Endothelial cell of umbilical vein (primary cell): Measurements from ENCODE around the gene PADI6. TPM values are rescaled to one million over a fixed set of nuclear protein-coding genes. Genes with fewer than 3 reads are reported as not detected.

ENCODE experiments used
- BruUV-seq: library from RNA; stranded (reverse); fragments of 400-500 nt; replicated peaks from 2 replicates; lab custom pipeline; 2021; lab: Mats Ljungman, UMichigan
- CTCF ChIA-PET: fragments of 300-600, 350-600 bp; sonication (Branson Sonifier 250); formaldehyde crosslinking; loops from one replicate; lab custom pipeline; 2021; ENCODE audit warnings: antibody characterized with exemption, inconsistent platforms; lab: Charles Lee
- POLR2A ChIA-PET: fragments of 300-600, 350-600 bp; sonication (Branson Sonifier 250); formaldehyde crosslinking; loops from one replicate; lab custom pipeline; 2021; ENCODE audit warnings: antibody characterized with exemption, inconsistent platforms; lab: Charles Lee
- DNase-seq: peaks from one replicate; pipeline ENCODE4 v3.0.0-alpha.2; 2011; ENCODE audit warnings: low read depth, low spot score
- FAIRE-seq: peaks from 2 replicates; lab custom pipeline; 2011; peaks lifted over from hg19 to GRCh38; lab: Jason Lieb, UNC
- H2AFZ ChIP-seq: 2 replicates; pipeline ENCODE4 v1.6.0; 2012; ENCODE audit warnings: low read depth, low read length, control low read depth, inconsistent platforms
- H3K27ac ChIP-seq: 2 replicates; pipeline ENCODE4 v1.5.1; 2011; ENCODE audit warnings: low read depth, mild to moderate bottlenecking, control low read depth, low read length, moderate library complexity; ENCODE audit not compliant: insufficient read depth
- H3K27me3 ChIP-seq, 2 experiments: 2 replicates each; pipeline versions ENCODE4 v1.6.0 to v1.6.1; 2011; ENCODE audit warnings: low read length in 2 of 2, mixed read lengths in 1 of 2; ENCODE audit not compliant: control insufficient read depth in 2 of 2, insufficient read depth in 2 of 2
- H3K36me3 ChIP-seq, 2 experiments: 2 replicates in 1 of 2; 3 replicates in 1 of 2; pipeline ENCODE4 v1.5.1; 2011; ENCODE audit warnings: low read length in 2 of 2, mild to moderate bottlenecking in 1 of 2, moderate library complexity in 1 of 2; ENCODE audit not compliant: control insufficient read depth in 2 of 2, insufficient read depth in 2 of 2; ENCODE audit errors: extremely low read depth in 1 of 2
- H3K4me1 ChIP-seq: 3 replicates; pipeline ENCODE4 v1.5.1; 2011; ENCODE audit warnings: mild to moderate bottlenecking, low read length; ENCODE audit not compliant: control insufficient read depth, insufficient read depth; ENCODE audit errors: extremely low read depth
- H3K4me2 ChIP-seq: 2 replicates; pipeline ENCODE4 v1.6.1; 2011; ENCODE audit warnings: low read length, control low read depth, mixed read lengths; ENCODE audit not compliant: insufficient read depth
- H3K4me3 ChIP-seq, 3 experiments: fragments of 200-600 bp in 1 of 3; sonication (generic), shearing (Covaris generic) in 1 of 3; replicated peaks in 1 of 3; 2 replicates each; pipeline ENCODE4 v1.5.1; 2011 to 2016; ENCODE audit warnings: control low read depth in 3 of 3, low read length in 3 of 3, mild to moderate bottlenecking in 2 of 3, inconsistent platforms in 1 of 3, low read depth in 1 of 3, moderate library complexity in 1 of 3; ENCODE audit not compliant: insufficient read depth in 1 of 3
- H3K79me2 ChIP-seq: 2 replicates; pipeline ENCODE4 v1.6.0; 2012; ENCODE audit warnings: low read length, inconsistent platforms; ENCODE audit not compliant: control insufficient read depth, insufficient read depth
- H3K9ac ChIP-seq: replicated peaks from 2 replicates; pipeline ENCODE3; 2011; ENCODE audit warnings: low read length, control low read depth; ENCODE audit not compliant: insufficient read depth; ENCODE audit errors: extremely low read depth
- H3K9me1 ChIP-seq: replicated peaks from 3 replicates; pipeline ENCODE4 v1.6.0; 2011; ENCODE audit warnings: mild to moderate bottlenecking, low read length; ENCODE audit not compliant: control insufficient read depth, insufficient read depth; ENCODE audit errors: extremely low read depth
- H3K9me3 ChIP-seq: replicated peaks from 2 replicates; pipeline ENCODE4 v1.5.1; 2012; ENCODE audit warnings: low read length, inconsistent platforms; ENCODE audit not compliant: control insufficient read depth, insufficient read depth
- H4K20me1 ChIP-seq: replicated peaks from 2 replicates; pipeline ENCODE3; 2011; ENCODE audit warnings: mild to moderate bottlenecking, low read length; ENCODE audit not compliant: control insufficient read depth, insufficient read depth; ENCODE audit errors: extremely low read depth
- CTCF ChIP-seq, 2 donors: IDR thresholded peaks; 1 replicate in 1 of 2; 2 replicates in 1 of 2; pipeline ENCODE4 v1.5.1; 2011; ENCODE audit warnings: low read length in 2 of 2, mild to moderate bottlenecking in 2 of 2, moderate library complexity in 2 of 2, control low read depth in 1 of 2, inconsistent platforms in 1 of 2, low read depth in 1 of 2; ENCODE audit not compliant: insufficient read depth in 1 of 2; ENCODE audit errors: extremely low read depth in 1 of 2
- EZH2 ChIP-seq: IDR thresholded peaks from 2 replicates; pipeline ENCODE4 v1.6.1; 2012; ENCODE audit warnings: borderline replicate concordance, low read depth, mild to moderate bottlenecking, moderate library complexity, low read length, inconsistent platforms; ENCODE audit not compliant: severe bottlenecking
- FOS ChIP-seq: IDR thresholded peaks from 2 replicates; pipeline ENCODE4 v1.6.1; 2011; ENCODE audit warnings: mild to moderate bottlenecking, low read length, moderate library complexity, borderline replicate concordance; ENCODE audit not compliant: insufficient read depth
- GATA2 ChIP-seq: IDR thresholded peaks from 2 replicates; pipeline ENCODE4 v1.7.0; 2011; ENCODE audit warnings: low read depth, mild to moderate bottlenecking, moderate library complexity, mixed read lengths, low read length; ENCODE audit not compliant: insufficient read length, insufficient read depth
- JUN ChIP-seq: IDR thresholded peaks from 2 replicates; pipeline ENCODE4 v1.6.1; 2011; ENCODE audit warnings: borderline replicate concordance, low read depth; ENCODE audit not compliant: insufficient read length, insufficient read depth
- MAX ChIP-seq: IDR thresholded peaks from 2 replicates; pipeline ENCODE4 v1.6.1; 2011; ENCODE audit not compliant: insufficient read depth, insufficient read length
- MYC ChIP-seq: IDR thresholded peaks from one replicate; pipeline ENCODE4 v1.6.1; 2011; ENCODE audit warnings: mild to moderate bottlenecking, low read depth, low read length
- POLR2A ChIP-seq: IDR thresholded peaks from 2 replicates; pipeline ENCODE4 v1.6.1; 2012; ENCODE audit warnings: low read depth, mild to moderate bottlenecking, control low read depth, low read length
- POLR2AphosphoS5 ChIP-seq: IDR thresholded peaks from 2 replicates; pipeline ENCODE4 v1.6.1; 2012; ENCODE audit warnings: low read depth, mild to moderate bottlenecking, control low read depth, low read length, moderate library complexity; ENCODE audit not compliant: insufficient read depth
- dilution Hi-C: fragments of 300-500 bp; cut with MboI; formaldehyde crosslinking; loops from one replicate; pipeline ENCODE4 v1.15.0; 2019; ENCODE audit warnings: low sequenced_read_pairs; ENCODE audit not compliant: extremely low pct_ligation_motif_present
- intact Hi-C: fragments of 100-400 bp; cut with micrococcal nuclease; formaldehyde crosslinking; loops from one replicate; pipeline ENCODE4 v1.10.0; 2022
- polyA plus RNA-seq, 4 experiments: library from polyadenylated mRNA; depleted of rRNA in 3 of 4; stranded (reverse) in 3 of 4; unstranded in 1 of 4; fragments of >200 nt; gene quantifications; 2 replicates each; pipeline versions ENCODE4 v1.2.1 to v1.2.3, GENCODE V29; 2011 to 2012; ENCODE audit warnings: missing spikeins in 1 of 4
- total RNA-seq: library from RNA; stranded (reverse); gene quantifications from 2 replicates; pipeline ENCODE4 v1.2.3, GENCODE V29; 2021

The PADI6 gene
- total and polyA plus RNA-seq, 2 donors (not counting 3 experiments of a cell fraction or from before 2014, with no cell fraction given), result not detected

- no peaks in the 10 kb centered on the region for H4K20me1 ChIP-seq
- ChIA-PET CTCF (no interaction called here), POLR2A (no interaction called here)
- intact Hi-C loops (loop anchor here (10.0 kb wide), 1 partner anchor 166 kb away; no protein-coding TSS in a partner anchor), dilution Hi-C loops (no loop called here)
- FAIRE-seq (no peak), DNase-seq (no peak)
- no peak overlapping the region for H3K27ac ChIP-seq
- no peak overlapping the region for H2AFZ ChIP-seq
- H3K9me1 ChIP-seq, result no peaks in the 10 kb centered on the region
- no peaks in the 10 kb centered on the region for H3K9me3 ChIP-seq
- no peaks in the 10 kb centered on the region for H3K27me3 ChIP-seq
- no peaks in the 10 kb centered on the region for H3K79me2 ChIP-seq
- H3K36me3 ChIP-seq, result peaks cover 0 to under 1% of the 10 kb centered on the region in 2 experiments
- no TSS peak for BruUV-seq
- no peak for TF ChIP-seq MYC
- no peak for TF ChIP-seq GATA2
- TF ChIP-seq EZH2, result no peak
- TF ChIP-seq POLR2AphosphoS5, result no peak
- no peak for TF ChIP-seq MAX
- no peak for TF ChIP-seq FOS
- no peak overlapping the region for H3K9ac ChIP-seq
- no peak overlapping the region for H3K4me3 ChIP-seq
- no peaks in the 10 kb centered on the region for H3K4me1 ChIP-seq
- no peak overlapping the region for H3K4me2 ChIP-seq
Observed at GRCh38 chr1:17400725-17401341, 28.8 kb downstream of the PADI6 start.

GRCh38 chr1:17401841-17402240 lies 29.8 kb downstream of the PADI6 start:
- Histone ChIP-seq H3K4me3 (no peak overlapping the region), H3K27me3 (no peaks in the 10 kb centered on the region), H3K9ac (no peak overlapping the region), H3K9me3 (no peaks in the 10 kb centered on the region), H3K27ac (no peak overlapping the region), H3K4me1 (no peaks in the 10 kb centered on the region), H3K4me2 (no peak overlapping the region), H3K36me3 (peaks cover 0 to 3% of the 10 kb centered on the region in 2 experiments), H3K79me2 (no peaks in the 10 kb centered on the region), H3K9me1 (no peaks in the 10 kb centered on the region), H2AFZ (no peak overlapping the region), H4K20me1 (no peaks in the 10 kb centered on the region)
- dilution Hi-C loops (no loop called here), intact Hi-C loops (loop anchor here (10.0 kb wide), 1 partner anchor 167 kb away; no protein-coding TSS in a partner anchor)
- FAIRE-seq (no peak), DNase-seq (no peak)
- ChIA-PET CTCF (interaction anchor here (1.4 to 1.8 kb wide), 3 partner anchors 11 to 343 kb away, joined by 4 to 5 read pairs (median 4); no protein-coding TSS in a partner anchor), POLR2A (no interaction called here)
- no TSS peak for BruUV-seq
- TF ChIP-seq JUN, result no peak
- no peak for TF ChIP-seq MAX
- TF ChIP-seq POLR2AphosphoS5, result no peak
- TF ChIP-seq CTCF (IDR thresholded peaks at IDR 0.05; ENCODE audit: extremely low read depth in 1 of 2, insufficient read depth in 1 of 2, low read depth in 1 of 2, low read length in 2 of 2), result no peak
- no peak for TF ChIP-seq FOS
- TF ChIP-seq EZH2, result no peak
- no peak for TF ChIP-seq POLR2A
- no peak for TF ChIP-seq MYC
- TF ChIP-seq GATA2, result no peak
